Measurements from ENCODE around the gene ASPN. TPM values are rescaled to one million over a fixed set of nuclear protein-coding genes. Genes with fewer than 3 reads are reported as not detected.

Gene ASPN
- total RNA-seq, 1 donor = 65.8 TPM

DNA sequence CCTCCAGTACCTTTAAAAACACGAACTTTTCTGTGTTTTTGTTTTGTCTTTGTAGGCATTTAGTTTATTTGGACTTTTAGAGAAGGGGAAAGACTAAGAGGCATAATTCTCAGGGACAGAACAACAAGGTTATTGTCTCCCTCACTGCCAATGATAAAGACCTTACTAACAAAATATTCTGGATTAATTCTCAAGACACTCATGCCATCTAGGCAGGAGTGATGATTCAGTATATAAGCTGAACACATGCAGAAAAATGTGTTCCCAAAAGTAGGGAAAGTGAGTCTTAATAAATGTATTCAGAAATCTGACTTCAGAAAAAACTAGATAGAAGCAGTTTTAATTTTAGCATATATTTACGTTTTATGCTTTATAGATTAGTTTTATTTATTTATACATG lies 17.4 kb upstream of the ASPN start:
- TF ChIP-seq, protein P1, sequence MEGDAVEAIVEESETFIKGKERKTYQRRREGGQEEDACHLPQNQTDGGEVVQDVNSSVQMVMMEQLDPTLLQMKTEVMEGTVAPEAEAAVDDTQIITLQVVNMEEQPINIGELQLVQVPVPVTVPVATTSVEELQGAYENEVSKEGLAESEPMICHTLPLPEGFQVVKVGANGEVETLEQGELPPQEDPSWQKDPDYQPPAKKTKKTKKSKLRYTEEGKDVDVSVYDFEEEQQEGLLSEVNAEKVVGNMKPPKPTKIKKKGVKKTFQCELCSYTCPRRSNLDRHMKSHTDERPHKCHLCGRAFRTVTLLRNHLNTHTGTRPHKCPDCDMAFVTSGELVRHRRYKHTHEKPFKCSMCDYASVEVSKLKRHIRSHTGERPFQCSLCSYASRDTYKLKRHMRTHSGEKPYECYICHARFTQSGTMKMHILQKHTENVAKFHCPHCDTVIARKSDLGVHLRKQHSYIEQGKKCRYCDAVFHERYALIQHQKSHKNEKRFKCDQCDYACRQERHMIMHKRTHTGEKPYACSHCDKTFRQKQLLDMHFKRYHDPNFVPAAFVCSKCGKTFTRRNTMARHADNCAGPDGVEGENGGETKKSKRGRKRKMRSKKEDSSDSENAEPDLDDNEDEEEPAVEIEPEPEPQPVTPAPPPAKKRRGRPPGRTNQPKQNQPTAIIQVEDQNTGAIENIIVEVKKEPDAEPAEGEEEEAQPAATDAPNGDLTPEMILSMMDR (IDR thresholded peaks at IDR 0.05; ENCODE audit: insufficient read depth, low read length) = no peak

DNA sequence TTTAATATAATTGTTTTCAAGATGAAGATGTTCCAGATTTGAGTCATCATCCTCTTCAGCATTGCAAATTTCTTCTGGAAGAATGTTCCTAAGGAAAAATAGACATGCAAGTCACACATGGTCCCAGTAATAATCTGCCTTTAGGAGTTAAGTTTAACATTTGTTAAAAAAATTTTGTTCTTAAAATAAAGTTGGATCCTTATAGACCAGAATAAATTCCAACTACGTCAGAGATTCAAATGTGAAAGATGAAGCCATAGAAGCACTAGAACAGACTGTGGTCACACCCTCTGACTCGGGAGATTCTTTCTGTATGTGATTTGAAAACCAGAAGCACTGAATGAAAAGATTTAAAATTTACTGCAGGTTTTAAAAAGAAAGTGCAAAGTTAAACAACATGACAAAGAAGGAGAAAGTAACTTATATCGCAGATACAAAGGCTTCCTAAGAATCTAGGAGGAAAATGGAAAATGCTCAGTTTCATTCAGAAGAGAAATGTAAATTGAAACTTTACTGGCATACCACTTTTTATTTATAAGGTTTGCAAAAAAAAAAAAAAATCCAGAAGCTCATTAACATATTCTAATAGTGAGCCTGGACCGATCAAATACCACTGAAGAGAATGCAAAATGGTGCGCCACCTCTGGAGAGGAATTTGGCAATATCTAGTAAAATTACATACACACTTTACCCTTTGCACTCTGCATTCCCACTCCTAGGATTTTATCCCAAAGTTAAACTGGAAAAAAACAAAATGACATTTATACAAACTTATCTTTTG lies 14.3 kb upstream of the ASPN start:
- H3K4me3 ChIP-seq (ENCODE audit: low read depth, low read length) = no peak overlapping the region
- DNase-seq (ENCODE audit: low read depth) = peak; percentile 53
- TF ChIP-seq, protein P1 (IDR thresholded peaks at IDR 0.05; ENCODE audit: insufficient read depth, low read length) = no peak

More for the DNA sequence above, 17.4 kb upstream of the ASPN start:
- DNase-seq (ENCODE audit: low read depth) = no peak
- no peak overlapping the region for H3K4me3 ChIP-seq (ENCODE audit: low read depth, low read length)

DNA sequence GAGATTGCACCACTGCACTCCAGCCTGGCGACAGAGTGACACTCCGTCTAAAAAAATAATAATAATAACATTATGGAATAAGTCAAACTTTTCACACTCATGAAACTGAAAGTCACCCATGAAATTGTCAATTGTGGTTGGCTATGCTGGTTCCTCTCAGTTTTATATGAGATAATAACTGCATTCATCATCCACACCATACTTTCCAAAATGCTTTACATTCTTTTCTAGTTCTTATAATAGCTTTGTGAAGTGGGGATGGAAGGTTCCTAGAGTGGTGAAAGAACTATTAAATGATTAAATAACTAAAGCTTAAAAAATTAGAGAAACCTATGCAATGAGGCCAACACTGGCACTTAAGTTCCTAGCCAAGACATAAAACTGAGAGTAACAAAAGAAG lies 12.6 kb upstream of the ASPN start:
- H3K4me3 ChIP-seq (ENCODE audit: low read depth, low read length) = no peak overlapping the region
- no peak for DNase-seq (ENCODE audit: low read depth)
- TF ChIP-seq, protein P1 (IDR thresholded peaks at IDR 0.05; ENCODE audit: insufficient read depth, low read length) = no peak

DNA sequence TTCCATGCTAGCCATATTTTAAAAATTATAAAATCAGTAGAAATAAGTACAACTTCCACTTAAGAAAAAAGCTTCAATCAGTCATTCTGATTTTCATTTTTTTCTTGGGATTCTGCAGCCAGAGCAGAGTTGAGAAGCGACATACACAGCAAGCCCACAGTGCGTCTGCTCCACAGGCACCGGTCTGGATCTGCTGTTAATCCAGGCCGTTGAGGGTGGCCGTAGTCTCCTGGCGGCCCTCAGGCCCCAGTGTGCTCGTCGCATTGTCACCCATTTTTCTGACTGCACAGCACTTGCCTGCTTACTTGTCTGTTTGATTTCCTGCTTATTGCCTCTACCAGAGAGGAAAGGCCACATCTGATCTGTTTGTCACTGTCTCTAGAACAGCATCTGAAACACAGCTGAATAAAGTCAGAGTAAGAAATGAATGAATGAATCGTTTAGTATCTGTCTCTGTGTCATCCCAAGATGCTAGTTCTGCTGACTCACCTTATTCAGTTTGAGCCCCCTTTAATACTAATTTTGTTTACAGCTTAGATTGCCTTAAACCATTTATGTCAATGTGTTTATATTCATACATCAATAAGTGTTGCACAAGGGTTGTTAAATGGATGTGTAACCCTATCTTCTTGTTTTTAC lies 11.6 kb upstream of the ASPN start:
- TF ChIP-seq, protein P1 (IDR thresholded peaks at IDR 0.05; ENCODE audit: insufficient read depth, low read length) = no peak
- H3K4me3 ChIP-seq (ENCODE audit: low read depth, low read length) = no peak overlapping the region
- no peak for DNase-seq (ENCODE audit: low read depth)

DNA sequence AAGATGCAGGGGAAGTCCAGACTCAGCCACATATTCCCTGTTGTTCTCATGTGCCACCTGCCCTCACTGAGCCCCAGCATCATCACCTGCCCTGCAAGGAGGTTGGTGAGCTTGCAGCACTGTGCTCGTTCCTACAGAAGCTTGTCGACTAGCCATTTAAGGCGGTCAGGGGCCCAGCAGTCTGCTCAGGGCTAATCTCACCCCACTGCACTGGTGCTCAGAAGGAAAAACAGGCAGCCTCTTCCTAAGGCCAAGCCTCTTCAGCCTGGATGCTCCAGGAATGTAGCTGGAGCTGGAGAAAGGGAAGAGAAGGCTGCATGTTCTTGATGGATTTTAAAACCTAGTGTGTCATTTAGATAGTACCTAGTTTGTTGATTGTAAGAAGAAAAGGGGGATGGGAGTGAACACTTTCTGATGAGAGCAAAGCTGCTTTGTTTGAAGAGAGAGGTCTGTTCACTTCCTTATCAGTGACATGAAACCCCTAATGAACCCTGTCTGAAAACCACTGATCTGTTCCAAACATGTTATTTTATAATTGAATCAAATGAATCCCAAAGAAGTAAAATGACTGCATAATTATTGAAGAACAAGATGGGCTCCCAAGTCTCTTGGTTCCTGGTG lies 10.6 kb upstream of the ASPN start:
- H3K4me3 ChIP-seq (ENCODE audit: low read depth, low read length) = no peak overlapping the region
- TF ChIP-seq, protein P1 (IDR thresholded peaks at IDR 0.05; ENCODE audit: insufficient read depth, low read length) = no peak
- no peak for DNase-seq (ENCODE audit: low read depth)

DNA sequence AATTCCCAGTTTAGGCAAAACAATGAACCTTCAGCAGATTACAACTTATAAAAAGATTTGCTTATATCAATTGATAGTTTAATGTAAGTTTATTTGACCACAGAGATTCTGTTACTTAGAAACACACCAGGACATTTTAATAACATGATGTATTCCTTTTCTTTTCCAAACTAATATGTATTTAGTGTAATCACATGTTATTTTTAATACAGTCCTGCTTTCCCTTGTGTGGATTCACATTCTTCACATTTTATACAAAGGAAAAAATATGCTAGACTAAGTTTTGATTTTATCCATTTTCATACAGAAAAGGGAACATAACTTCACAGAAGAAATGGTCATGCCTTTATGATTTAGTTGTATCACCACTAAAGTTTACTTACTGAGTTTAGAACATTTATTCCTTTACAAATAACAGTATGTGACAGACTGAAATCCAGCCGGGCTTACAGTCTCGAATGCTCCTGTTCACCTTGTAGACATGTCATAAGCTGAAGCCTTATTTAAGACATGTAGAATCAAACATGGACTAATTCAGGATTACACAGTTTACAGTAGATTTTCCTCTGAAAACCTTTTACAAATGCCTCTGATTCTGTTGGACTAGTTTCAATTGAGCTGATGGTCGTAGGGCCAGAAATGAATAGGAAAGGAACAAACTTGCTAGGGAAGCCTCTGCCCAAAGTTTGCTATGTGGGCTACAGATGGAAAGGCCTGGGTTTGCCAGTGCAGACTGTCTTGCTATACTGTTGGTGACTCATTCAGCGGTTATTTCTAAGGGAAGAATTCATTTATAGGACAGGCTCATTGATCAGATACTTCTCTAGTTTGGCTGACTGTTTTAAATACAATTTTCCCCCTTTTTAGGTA lies 6.6 kb upstream of the ASPN start:
- TF ChIP-seq, protein P1 (IDR thresholded peaks at IDR 0.05; ENCODE audit: insufficient read depth, low read length) = no peak
- H3K4me3 ChIP-seq (ENCODE audit: low read depth, low read length) = no peak overlapping the region
- DNase-seq (ENCODE audit: low read depth) = peak; percentile 63

All from fibroblast of the aortic adventitia (primary cell).